Measurements from ENCODE around the gene INTS14. TPM values are rescaled to one million over a fixed set of nuclear protein-coding genes. Genes with fewer than 3 reads are reported as not detected.

The INTS14 gene
- total and polyA plus RNA-seq, 2 of the 8 experiments (the other 6 are each of a cell fraction or from before 2014, with no cell fraction given), result 33.1 to 33.7 TPM

DNA sequence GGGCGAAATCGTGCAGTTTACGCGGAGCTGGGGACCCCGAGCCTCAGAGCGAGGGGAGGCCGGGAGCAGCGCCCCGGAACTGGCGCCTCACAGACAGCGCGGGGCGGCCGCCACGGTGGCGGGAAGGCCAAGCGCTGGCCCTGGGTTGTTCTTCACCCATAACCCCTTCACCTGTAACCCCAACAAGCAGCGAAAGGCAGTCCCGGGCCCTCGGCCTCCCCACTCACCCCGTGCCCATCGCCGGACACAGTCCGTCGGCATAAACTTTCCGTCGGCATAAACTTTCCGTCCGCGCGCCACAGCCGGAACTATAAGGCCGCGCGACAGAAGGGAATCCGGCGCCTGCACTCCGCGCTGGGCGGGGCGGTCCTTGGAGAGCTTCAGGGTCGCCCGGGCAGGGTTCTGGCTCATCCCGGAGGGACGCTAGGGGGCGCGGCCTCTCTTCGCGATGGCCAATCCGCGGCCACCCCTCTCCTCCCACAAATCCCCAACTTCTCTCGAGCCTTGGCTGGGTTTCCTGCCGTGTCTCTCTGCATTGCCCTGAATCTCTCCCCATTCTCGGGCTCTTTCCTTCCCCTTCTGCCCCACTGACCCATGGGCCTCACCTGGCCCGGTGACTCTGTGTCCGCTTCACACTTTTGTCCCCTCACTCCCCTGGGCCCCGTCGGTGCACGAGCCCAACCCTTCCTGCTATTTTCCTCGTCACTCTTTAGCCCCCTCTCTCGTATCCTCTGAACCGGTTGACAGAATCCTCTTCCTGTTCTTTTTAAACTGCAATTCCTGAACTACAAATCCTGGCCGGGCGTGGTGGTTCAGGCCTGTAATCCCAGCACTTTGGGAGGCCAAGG lies at the start of gene INTS14 (continued):
- TF ChIP-seq BCL11A (IDR thresholded peaks at IDR 0.05; ENCODE audit: low read depth in 2 of 2, low read length in 2 of 2) (no peak), GTF2F1 (IDR thresholded peaks at IDR 0.05; ENCODE audit: borderline replicate concordance, low read depth, low read length) (peak; percentile 39; the same call in 1 of the 2 replicates), RXRA (IDR thresholded peaks at IDR 0.05; ENCODE audit: insufficient read depth, low read depth, low read length) (0 out of 2 replicates have a peak, but pooled peaks have one; percentile 62), EGR1 (IDR thresholded peaks at IDR 0.05; ENCODE audit: borderline replicate concordance, low read depth, low read length) (peak; percentile 59), JUND (IDR thresholded peaks at IDR 0.05; ENCODE audit: low read length) (no peak), POLR2AphosphoS5 (IDR thresholded peaks at IDR 0.05; ENCODE audit: low read depth, low read length) (peak; percentile 89), CREB1 (IDR thresholded peaks at IDR 0.05) (peak; percentile 71), USF2 (IDR thresholded peaks at IDR 0.05; ENCODE audit: low read length) (no peak), SUZ12 (IDR thresholded peaks at IDR 0.05; ENCODE audit: low read length) (no peak), HDAC2 (IDR thresholded peaks at IDR 0.05; ENCODE audit: borderline replicate concordance in 1 of 2, low read depth in 2 of 2, low read length in 2 of 2) (peak in 1 of 2 experiments; percentile 48; a peak in 2 of 4 replicates), CBX8 (IDR thresholded peaks at IDR 0.05; ENCODE audit: borderline replicate concordance, low read depth, low read length) (no peak), KDM1A (IDR thresholded peaks at IDR 0.05; ENCODE audit: borderline replicate concordance, low read length) (no peak), SP2 (IDR thresholded peaks at IDR 0.05; ENCODE audit: low read length) (no peak), KDM5A (IDR thresholded peaks at IDR 0.05; ENCODE audit: low read length) (peak; percentile 84), SP4 (IDR thresholded peaks at IDR 0.05; ENCODE audit: low read length) (peak; percentile 88), RBBP5 (IDR thresholded peaks at IDR 0.05; ENCODE audit: borderline replicate concordance, low read depth, low read length) (peak; percentile 95; the same call in 1 of the 2 replicates), CEBPB (IDR thresholded peaks at IDR 0.05; ENCODE audit: low read depth, low read length) (no peak), ASH2L (IDR thresholded peaks at IDR 0.05; ENCODE audit: low read length) (peak; percentile 98), FOSL1 (IDR thresholded peaks at IDR 0.05; ENCODE audit: insufficient read depth, low read depth, low read length) (peak; percentile 49; the same call in 1 of the 2 replicates), PHF8 (conservative IDR thresholded peaks at IDR 0.05; ENCODE audit: low read depth, low read length) (peak; percentile 97)
- TF ChIP-seq, protein P1, sequence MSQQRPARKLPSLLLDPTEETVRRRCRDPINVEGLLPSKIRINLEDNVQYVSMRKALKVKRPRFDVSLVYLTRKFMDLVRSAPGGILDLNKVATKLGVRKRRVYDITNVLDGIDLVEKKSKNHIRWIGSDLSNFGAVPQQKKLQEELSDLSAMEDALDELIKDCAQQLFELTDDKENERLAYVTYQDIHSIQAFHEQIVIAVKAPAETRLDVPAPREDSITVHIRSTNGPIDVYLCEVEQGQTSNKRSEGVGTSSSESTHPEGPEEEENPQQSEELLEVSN (IDR thresholded peaks at IDR 0.05), result peak; percentile 71
- TF ChIP-seq, protein P2, sequence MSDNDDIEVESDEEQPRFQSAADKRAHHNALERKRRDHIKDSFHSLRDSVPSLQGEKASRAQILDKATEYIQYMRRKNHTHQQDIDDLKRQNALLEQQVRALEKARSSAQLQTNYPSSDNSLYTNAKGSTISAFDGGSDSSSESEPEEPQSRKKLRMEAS (IDR thresholded peaks at IDR 0.05), result peak; percentile 89
